Liver (tissue), 9 donors: ENCODE measurements around the gene ALG8. TPM values are rescaled to one million over a fixed set of nuclear protein-coding genes. Genes with fewer than 3 reads are reported as not detected.

Experiments used
- DNase-seq: peaks from one replicate; pipeline ENCODE4 v3.0.0-alpha.2; 2017; ENCODE audit warnings: low spot score
- H3K27ac ChIP-seq, 2 donors: one replicate each; pipeline ENCODE4 v1.7.0; 2013; ENCODE audit warnings: inconsistent platforms in 2 of 2, low read length in 2 of 2, control low read depth in 1 of 2, low read depth in 1 of 2, mild to moderate bottlenecking in 1 of 2
- H3K27me3 ChIP-seq, 4 donors: one replicate each; pipeline versions ENCODE4 v1.6.1 to v1.7.0; 2013; ENCODE audit warnings: low read length in 3 of 4, inconsistent platforms in 1 of 4, mild to moderate bottlenecking in 1 of 4, moderate library complexity in 1 of 4; ENCODE audit not compliant: control insufficient read depth in 4 of 4, insufficient read depth in 4 of 4
- H3K36me3 ChIP-seq, 4 donors: one replicate each; pipeline versions ENCODE4 v1.6.1 to v1.7.0; 2013; ENCODE audit warnings: low read length in 3 of 4, mild to moderate bottlenecking in 3 of 4, low read depth in 1 of 4, moderate library complexity in 1 of 4; ENCODE audit not compliant: control insufficient read depth in 4 of 4, insufficient read depth in 3 of 4
- H3K4me1 ChIP-seq, 4 donors: one replicate each; pipeline versions ENCODE4 v1.6.1 to v1.7.0; 2013; ENCODE audit warnings: low read length in 3 of 4, mild to moderate bottlenecking in 3 of 4, moderate library complexity in 1 of 4; ENCODE audit not compliant: control insufficient read depth in 4 of 4, insufficient read depth in 4 of 4
- H3K4me3 ChIP-seq, 3 donors: one replicate each; pipeline versions ENCODE4 v1.6.1 to v1.7.0; 2013; ENCODE audit warnings: low read length in 3 of 3, control low read depth in 1 of 3, low read depth in 1 of 3, mild to moderate bottlenecking in 1 of 3
- H3K9ac ChIP-seq, 2 donors: one replicate each; pipeline ENCODE4 v1.7.0; 2013; ENCODE audit warnings: low read length in 2 of 2, mild to moderate bottlenecking in 2 of 2, moderate library complexity in 2 of 2, control low read depth in 1 of 2, low read depth in 1 of 2
- H3K9me3 ChIP-seq, 4 donors: one replicate each; pipeline versions ENCODE4 v1.6.1 to v1.7.0; 2013; ENCODE audit warnings: low read length in 3 of 4; ENCODE audit not compliant: control insufficient read depth in 4 of 4
- EGR1 ChIP-seq, 2 donors: IDR thresholded peaks; 2 replicates each; pipeline ENCODE4 v1.6.1; 2016 to 2018; ENCODE audit warnings: antibody characterized with exemption in 2 of 2, low read depth in 2 of 2
- FOXA1 ChIP-seq: IDR thresholded peaks from 2 replicates; pipeline ENCODE4 v1.6.1; 2016; ENCODE audit warnings: antibody characterized with exemption
- FOXA2 ChIP-seq: IDR thresholded peaks from 2 replicates; pipeline ENCODE4 v1.6.1; 2016; ENCODE audit warnings: antibody characterized with exemption
- GABPA ChIP-seq, 2 donors: IDR thresholded peaks in 1 of 2; conservative IDR thresholded peaks in 1 of 2; 2 replicates each; pipeline ENCODE4 v1.6.1; 2016; ENCODE audit warnings: antibody characterized with exemption in 2 of 2, mild to moderate bottlenecking in 1 of 2, moderate library complexity in 1 of 2
- HNF4A ChIP-seq, 2 donors: conservative IDR thresholded peaks; 2 replicates each; pipeline ENCODE4 v1.6.1; 2016; ENCODE audit warnings: antibody characterized with exemption in 2 of 2, mild to moderate bottlenecking in 2 of 2
- HNF4G ChIP-seq: IDR thresholded peaks from 2 replicates; pipeline ENCODE4 v1.6.1; 2016; ENCODE audit warnings: antibody characterized with exemption
- JUND ChIP-seq, 2 donors: IDR thresholded peaks; 2 replicates each; pipeline ENCODE4 v1.6.1; 2016; ENCODE audit warnings: antibody characterized with exemption in 2 of 2
- RAD21 ChIP-seq, 2 donors: IDR thresholded peaks; 2 replicates each; pipeline ENCODE4 v1.6.1; 2016; ENCODE audit warnings: antibody characterized with exemption in 2 of 2, mild to moderate bottlenecking in 2 of 2
- RXRA ChIP-seq, 2 donors: IDR thresholded peaks; 2 replicates each; pipeline ENCODE4 v1.6.1; 2017 to 2018; ENCODE audit warnings: antibody characterized with exemption in 2 of 2, mild to moderate bottlenecking in 1 of 2
- SP1 ChIP-seq: IDR thresholded peaks from 2 replicates; pipeline ENCODE4 v1.6.1; 2018; ENCODE audit warnings: antibody characterized with exemption, mild to moderate bottlenecking
- YY1 ChIP-seq: IDR thresholded peaks from 2 replicates; pipeline ENCODE4 v1.6.1; 2016; ENCODE audit warnings: antibody characterized with exemption, mild to moderate bottlenecking
- WGBS: extraction: QIAGEN DNeasy Blood & Tissue Kit; methylation state at CpG from one replicate; pipeline ENCODE4 v1.1.7; 2013; 5-methylcytosine and 5-hydroxymethylcytosine counted together
- polyA plus RNA-seq, 2 donors: library from polyadenylated mRNA; stranded (reverse) in 1 of 2; unstranded in 1 of 2; fragments of 200-250 nt in 1 of 2; fragments of >200 nt in 1 of 2; fragmentation: Nextera tagmentation in 1 of 2; extraction: Ambion mirVana in 1 of 2; gene quantifications; one replicate each; pipeline versions ENCODE4 v1.2.1 to v1.2.3, GENCODE V29; 2013 to 2015
- total RNA-seq, 2 donors: library from RNA; depleted of rRNA; stranded (reverse); fragments of >200 nt; gene quantifications; one replicate each; pipeline ENCODE4 v1.2.3, GENCODE V29; 2014
- TF ChIP-seq, protein P1 (sequence below): IDR thresholded peaks from 2 replicates; pipeline ENCODE4 v1.6.1; 2016; ENCODE audit warnings: antibody characterized with exemption
- TF ChIP-seq, protein P2 (sequence below): IDR thresholded peaks from 2 replicates; pipeline ENCODE4 v1.6.1; 2016; ENCODE audit warnings: antibody characterized with exemption
- TF ChIP-seq, protein P3 (sequence below): IDR thresholded peaks from 2 replicates; pipeline ENCODE4 v1.6.1; 2016; ENCODE audit warnings: antibody characterized with exemption
- TF ChIP-seq, protein P4 (sequence below): IDR thresholded peaks from 2 replicates; pipeline ENCODE4 v1.6.1; 2016; ENCODE audit warnings: antibody characterized with exemption, mild to moderate bottlenecking
- TF ChIP-seq, protein P5 (sequence below): fragments of 150-350 bp; IDR thresholded peaks from 2 replicates; pipeline ENCODE4 v1.5.1; 2017; ENCODE audit warnings: improper control_type of control experiment, low read depth, low read length; ENCODE audit not compliant: missing input control
- donor health status: healthy.
- donor health status: healthy.
- donor health status: healthy.
- donor health status: healthy.
- donor health status: healthy.

ALG8 gene
- total and polyA plus RNA-seq, 4 donors, result 29.4 to 46.0 (median 38.0) TPM

DNA sequence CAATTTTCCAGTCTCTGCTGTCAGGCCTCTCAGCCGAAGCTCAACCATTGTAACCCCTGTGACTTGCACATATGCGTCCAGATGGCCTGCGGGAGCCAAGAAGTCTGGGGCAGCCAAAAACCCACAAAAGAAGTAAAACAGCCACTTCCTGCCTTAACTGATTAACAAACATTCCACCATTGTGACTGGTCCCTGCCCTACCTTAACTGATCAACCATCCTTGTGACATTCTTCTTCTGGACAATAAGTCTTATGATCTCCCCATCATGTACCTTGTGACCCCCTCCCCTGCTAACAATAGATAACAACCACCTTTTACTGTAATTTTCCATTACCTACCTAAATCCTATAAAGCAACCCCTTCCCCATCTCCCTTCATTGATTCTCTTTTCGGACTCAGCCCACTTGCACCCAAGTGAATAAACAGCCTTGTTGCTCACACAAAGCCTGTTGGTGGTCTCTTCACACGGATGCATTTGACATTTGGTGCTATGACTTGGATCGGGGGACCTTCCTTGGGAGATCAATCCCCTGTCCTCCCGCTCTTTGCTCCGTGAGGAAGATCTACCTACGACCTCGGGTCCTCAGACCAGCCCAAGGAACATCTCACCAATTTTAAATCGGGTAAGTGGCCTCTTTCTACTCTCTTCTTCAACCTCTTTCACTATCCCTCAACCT lies 58.5 kb downstream of the ALG8 start:
- Histone ChIP-seq H3K27me3 (no peaks in the 10 kb centered on the region), H3K4me1 (peaks cover 9 to 35% (median 22%) of the 10 kb centered on the region in 4 donors), H3K36me3 (no peaks in the 10 kb centered on the region), H3K9ac (no peak overlapping the region), H3K4me3 (no peak overlapping the region), H3K9me3 (no peaks in the 10 kb centered on the region), H3K27ac (no peak overlapping the region)
- WGBS, result 85% methylated on average over 11 of the region's 11 CpGs
- TF ChIP-seq RAD21 (IDR thresholded peaks at IDR 0.05), result no peak
- no peak for TF ChIP-seq EGR1 (IDR thresholded peaks at IDR 0.05; ENCODE audit: low read depth in 2 of 2)
- TF ChIP-seq JUND (IDR thresholded peaks at IDR 0.05), result no peak
- TF ChIP-seq, protein P1, sequence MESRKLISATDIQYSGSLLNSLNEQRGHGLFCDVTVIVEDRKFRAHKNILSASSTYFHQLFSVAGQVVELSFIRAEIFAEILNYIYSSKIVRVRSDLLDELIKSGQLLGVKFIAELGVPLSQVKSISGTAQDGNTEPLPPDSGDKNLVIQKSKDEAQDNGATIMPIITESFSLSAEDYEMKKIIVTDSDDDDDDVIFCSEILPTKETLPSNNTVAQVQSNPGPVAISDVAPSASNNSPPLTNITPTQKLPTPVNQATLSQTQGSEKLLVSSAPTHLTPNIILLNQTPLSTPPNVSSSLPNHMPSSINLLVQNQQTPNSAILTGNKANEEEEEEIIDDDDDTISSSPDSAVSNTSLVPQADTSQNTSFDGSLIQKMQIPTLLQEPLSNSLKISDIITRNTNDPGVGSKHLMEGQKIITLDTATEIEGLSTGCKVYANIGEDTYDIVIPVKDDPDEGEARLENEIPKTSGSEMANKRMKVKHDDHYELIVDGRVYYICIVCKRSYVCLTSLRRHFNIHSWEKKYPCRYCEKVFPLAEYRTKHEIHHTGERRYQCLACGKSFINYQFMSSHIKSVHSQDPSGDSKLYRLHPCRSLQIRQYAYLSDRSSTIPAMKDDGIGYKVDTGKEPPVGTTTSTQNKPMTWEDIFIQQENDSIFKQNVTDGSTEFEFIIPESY, result no peak
- TF ChIP-seq GABPA (IDR thresholded peaks at IDR 0.05 in 1 of 2, conservative IDR thresholded peaks at IDR 0.05 in 1 of 2), result no peak
- no peak for TF ChIP-seq HNF4G
- no peak for DNase-seq

DNA sequence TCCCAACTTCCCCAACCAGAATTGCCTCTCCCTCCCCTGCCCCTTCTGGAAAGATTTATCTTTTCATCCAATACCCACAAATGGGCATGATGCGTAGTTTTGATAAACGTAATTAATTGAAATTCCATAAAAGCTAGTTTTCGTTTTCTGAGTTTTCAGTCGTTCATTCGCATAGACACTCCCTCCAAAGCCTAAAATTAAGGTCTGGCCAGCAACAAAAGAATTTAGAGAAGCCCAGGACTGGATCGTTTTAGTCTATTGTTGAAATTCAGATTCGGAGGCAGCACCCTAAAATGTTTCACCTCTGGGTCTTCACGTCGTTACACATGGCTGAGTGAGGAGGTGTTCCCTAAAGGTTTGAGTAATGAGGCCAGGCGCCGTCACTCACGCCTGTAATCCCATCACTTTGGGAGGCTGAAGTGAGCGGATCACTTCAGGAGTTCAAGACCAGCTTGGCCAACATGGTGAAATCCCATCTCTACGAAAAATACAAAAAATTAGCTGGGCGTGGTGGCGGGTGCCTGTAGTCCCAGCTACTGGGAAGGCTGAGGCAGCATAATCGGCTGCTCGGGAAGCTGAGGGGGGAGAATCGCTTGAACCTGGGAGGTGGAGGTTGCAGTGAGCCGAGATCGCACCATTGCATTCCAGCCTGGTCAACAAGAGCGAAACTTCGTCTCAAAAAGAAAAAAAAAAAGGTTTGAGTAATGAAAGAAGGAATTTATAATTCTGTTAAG lies 59.2 kb downstream of the ALG8 start:
- Histone ChIP-seq H3K27ac (peak overlapping the region; percentile 87 to 91), H3K9ac (peak overlapping the region; percentile 75 to 95), H3K27me3 (no peaks in the 10 kb centered on the region), H3K9me3 (no peaks in the 10 kb centered on the region), H3K36me3 (no peaks in the 10 kb centered on the region), H3K4me3 (peak overlapping the region; percentile 81 to 92 (median 91)), H3K4me1 (peaks cover 12 to 42% (median 22%) of the 10 kb centered on the region in 4 donors)
- DNase-seq, result no peak
- WGBS, result 65% methylated on average over 23 of the region's 23 CpGs
- TF ChIP-seq, protein P2, sequence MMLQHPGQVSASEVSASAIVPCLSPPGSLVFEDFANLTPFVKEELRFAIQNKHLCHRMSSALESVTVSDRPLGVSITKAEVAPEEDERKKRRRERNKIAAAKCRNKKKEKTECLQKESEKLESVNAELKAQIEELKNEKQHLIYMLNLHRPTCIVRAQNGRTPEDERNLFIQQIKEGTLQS, result no peak
- TF ChIP-seq SP1 (no peak), RXRA (IDR thresholded peaks at IDR 0.05) (no peak), HNF4G (no peak), FOXA1 (no peak), YY1 (no peak), JUND (IDR thresholded peaks at IDR 0.05) (no peak), HNF4A (conservative IDR thresholded peaks at IDR 0.05) (no peak), RAD21 (IDR thresholded peaks at IDR 0.05) (no peak), GABPA (IDR thresholded peaks at IDR 0.05 in 1 of 2, conservative IDR thresholded peaks at IDR 0.05 in 1 of 2) (no peak), FOXA2 (no peak)
- TF ChIP-seq, protein P3, sequence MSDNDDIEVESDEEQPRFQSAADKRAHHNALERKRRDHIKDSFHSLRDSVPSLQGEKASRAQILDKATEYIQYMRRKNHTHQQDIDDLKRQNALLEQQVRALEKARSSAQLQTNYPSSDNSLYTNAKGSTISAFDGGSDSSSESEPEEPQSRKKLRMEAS, result no peak
- TF ChIP-seq, protein P1, result no peak
- TF ChIP-seq, protein P4, sequence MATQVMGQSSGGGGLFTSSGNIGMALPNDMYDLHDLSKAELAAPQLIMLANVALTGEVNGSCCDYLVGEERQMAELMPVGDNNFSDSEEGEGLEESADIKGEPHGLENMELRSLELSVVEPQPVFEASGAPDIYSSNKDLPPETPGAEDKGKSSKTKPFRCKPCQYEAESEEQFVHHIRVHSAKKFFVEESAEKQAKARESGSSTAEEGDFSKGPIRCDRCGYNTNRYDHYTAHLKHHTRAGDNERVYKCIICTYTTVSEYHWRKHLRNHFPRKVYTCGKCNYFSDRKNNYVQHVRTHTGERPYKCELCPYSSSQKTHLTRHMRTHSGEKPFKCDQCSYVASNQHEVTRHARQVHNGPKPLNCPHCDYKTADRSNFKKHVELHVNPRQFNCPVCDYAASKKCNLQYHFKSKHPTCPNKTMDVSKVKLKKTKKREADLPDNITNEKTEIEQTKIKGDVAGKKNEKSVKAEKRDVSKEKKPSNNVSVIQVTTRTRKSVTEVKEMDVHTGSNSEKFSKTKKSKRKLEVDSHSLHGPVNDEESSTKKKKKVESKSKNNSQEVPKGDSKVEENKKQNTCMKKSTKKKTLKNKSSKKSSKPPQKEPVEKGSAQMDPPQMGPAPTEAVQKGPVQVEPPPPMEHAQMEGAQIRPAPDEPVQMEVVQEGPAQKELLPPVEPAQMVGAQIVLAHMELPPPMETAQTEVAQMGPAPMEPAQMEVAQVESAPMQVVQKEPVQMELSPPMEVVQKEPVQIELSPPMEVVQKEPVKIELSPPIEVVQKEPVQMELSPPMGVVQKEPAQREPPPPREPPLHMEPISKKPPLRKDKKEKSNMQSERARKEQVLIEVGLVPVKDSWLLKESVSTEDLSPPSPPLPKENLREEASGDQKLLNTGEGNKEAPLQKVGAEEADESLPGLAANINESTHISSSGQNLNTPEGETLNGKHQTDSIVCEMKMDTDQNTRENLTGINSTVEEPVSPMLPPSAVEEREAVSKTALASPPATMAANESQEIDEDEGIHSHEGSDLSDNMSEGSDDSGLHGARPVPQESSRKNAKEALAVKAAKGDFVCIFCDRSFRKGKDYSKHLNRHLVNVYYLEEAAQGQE, result no peak
- TF ChIP-seq, protein P5, sequence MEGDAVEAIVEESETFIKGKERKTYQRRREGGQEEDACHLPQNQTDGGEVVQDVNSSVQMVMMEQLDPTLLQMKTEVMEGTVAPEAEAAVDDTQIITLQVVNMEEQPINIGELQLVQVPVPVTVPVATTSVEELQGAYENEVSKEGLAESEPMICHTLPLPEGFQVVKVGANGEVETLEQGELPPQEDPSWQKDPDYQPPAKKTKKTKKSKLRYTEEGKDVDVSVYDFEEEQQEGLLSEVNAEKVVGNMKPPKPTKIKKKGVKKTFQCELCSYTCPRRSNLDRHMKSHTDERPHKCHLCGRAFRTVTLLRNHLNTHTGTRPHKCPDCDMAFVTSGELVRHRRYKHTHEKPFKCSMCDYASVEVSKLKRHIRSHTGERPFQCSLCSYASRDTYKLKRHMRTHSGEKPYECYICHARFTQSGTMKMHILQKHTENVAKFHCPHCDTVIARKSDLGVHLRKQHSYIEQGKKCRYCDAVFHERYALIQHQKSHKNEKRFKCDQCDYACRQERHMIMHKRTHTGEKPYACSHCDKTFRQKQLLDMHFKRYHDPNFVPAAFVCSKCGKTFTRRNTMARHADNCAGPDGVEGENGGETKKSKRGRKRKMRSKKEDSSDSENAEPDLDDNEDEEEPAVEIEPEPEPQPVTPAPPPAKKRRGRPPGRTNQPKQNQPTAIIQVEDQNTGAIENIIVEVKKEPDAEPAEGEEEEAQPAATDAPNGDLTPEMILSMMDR, result no peak
